Body of pancreas (tissue), 4 donors: ENCODE data around the gene PXDN.

ENCODE experiments used
- CTCF ChIP-seq, 7 experiments: fragments of 450-650 bp in 4 of 7; fragments of 200-600 bp in 3 of 7; sonication (generic) in 3 of 7; IDR thresholded peaks; one replicate each; pipeline ENCODE4 v1.5.1; 2016 to 2019; ENCODE audit warnings: antibody characterized with exemption in 7 of 7
- POLR2A ChIP-seq, 3 donors: fragments of 450-650 bp; IDR thresholded peaks; one replicate each; pipeline ENCODE4 v1.6.1; 2016; ENCODE audit warnings: antibody characterized with exemption in 3 of 3, mild to moderate bottlenecking in 2 of 3

GRCh38 chr2:1680222-1681016 lies 63.9 kb downstream of the PXDN start:
- TF ChIP-seq CTCF (IDR thresholded peaks at IDR 0.05) (no peak), POLR2A (IDR thresholded peaks at IDR 0.05) (no peak)
